SH-SY5Y (cell line): ENCODE data around the gene CD38.

ENCODE experiments used
- GATA2 ChIP-seq: IDR thresholded peaks from 2 replicates; pipeline ENCODE4 v1.6.1; 2011; ENCODE audit warnings: mild to moderate bottlenecking, low read depth, low read length
- GATA3 ChIP-seq: IDR thresholded peaks from 2 replicates; pipeline ENCODE4 v1.6.1; 2011; ENCODE audit warnings: low read depth, mild to moderate bottlenecking, low read length, moderate library complexity

GRCh38 chr4:15875663-15876460 is 97.7 kb downstream of the CD38 start:
- TF ChIP-seq GATA3: no peak
- no peak for TF ChIP-seq GATA2
